GM18868 (cell line): ENCODE measurements around the gene GRM3.
"Not testable (repeated sequence)": the region's sequence is repeated elsewhere in the genome, so short reads cannot be mapped to it uniquely, and the experiment has no call there.

Experiments used
- ATAC-seq: cut with Tn5 transposase; IDR thresholded peaks from one replicate; pipeline ENCODE4 v1.9.1; 2021; ENCODE audit warnings: mild to moderate bottlenecking, moderate library complexity; ENCODE audit not compliant: unreplicated experiment

GRM3 gene

DNA sequence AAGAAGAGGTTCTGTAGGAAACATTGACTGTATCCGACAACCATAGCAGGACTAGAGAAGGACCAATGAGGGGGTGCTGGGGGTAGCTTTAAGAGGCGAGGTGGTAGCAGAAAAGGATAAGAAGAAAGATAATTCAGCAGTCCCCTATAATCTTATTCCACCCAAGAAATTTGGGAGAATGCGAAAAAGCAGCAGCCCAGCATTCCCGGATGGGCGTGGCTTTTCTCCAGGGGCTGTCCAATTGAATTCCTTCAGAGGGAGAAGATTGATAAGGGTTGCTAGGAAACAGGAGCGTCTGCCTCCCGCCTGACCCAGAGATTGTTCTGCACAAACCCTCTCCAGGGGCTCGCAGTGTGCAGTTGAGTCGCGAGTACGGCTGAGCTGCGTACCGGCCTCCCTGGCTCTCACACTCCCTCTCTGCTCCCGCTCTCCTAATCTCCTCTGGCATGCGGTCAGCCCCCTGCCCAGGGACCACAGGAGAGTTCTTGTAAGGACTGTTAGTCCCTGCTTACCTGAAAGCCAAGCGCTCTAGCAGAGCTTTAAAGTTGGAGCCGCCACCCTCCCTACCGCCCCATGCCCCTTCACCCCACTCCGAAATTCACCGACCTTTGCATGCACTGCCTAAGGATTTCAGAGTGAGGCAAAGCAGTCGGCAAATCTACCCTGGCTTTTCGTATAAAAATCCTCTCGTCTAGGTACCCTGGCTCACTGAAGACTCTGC, at the start of gene GRM3:
TSS of gene GRM3 (plus strand) at position 349 of the 721 bp plus-strand sequence. CDS start 121,237 bp downstream, outside the sequence.
- no peak for ATAC-seq

DNA sequence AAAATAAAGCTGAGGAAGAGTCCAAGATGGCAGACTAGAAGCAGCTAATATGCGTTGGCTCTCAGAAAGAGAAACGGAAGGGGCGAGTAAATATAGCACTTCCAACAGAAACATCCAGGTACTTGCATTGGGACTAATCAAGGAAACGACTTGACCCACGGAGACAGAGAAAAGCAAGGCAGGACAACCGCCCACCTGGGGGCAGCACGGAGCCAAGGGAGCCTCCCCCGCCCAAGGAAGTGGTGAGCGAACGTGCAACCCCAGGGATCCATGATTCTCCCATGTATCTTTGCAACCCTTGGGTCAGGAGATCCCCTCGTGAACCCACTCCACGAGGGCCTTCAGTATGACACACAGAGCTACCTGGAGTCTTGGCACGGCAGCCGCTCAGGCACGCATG, 45.4 kb upstream of the GRM3 start:
- peak; percentile 50 for ATAC-seq

DNA sequence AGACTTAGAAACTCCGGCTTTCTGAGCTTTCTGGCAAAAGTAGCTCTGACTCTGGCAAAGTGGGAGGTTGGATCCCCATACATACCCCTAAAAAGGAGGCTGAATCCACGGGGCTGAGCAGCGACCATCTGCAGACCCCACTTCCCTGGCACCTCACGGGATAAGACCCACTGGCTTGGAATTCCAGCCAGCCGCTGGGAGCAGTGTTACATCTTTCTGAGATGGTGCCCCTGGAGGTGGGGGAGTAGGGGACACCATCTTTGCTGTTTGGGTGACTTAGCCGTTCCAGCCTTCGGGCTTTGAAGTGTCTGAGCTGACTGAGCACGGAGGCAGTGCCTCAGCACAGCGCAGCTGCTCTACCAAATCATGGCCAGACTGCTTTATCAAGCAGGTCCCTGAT, 45.0 kb upstream of the GRM3 start:
- ATAC-seq = no peak

DNA sequence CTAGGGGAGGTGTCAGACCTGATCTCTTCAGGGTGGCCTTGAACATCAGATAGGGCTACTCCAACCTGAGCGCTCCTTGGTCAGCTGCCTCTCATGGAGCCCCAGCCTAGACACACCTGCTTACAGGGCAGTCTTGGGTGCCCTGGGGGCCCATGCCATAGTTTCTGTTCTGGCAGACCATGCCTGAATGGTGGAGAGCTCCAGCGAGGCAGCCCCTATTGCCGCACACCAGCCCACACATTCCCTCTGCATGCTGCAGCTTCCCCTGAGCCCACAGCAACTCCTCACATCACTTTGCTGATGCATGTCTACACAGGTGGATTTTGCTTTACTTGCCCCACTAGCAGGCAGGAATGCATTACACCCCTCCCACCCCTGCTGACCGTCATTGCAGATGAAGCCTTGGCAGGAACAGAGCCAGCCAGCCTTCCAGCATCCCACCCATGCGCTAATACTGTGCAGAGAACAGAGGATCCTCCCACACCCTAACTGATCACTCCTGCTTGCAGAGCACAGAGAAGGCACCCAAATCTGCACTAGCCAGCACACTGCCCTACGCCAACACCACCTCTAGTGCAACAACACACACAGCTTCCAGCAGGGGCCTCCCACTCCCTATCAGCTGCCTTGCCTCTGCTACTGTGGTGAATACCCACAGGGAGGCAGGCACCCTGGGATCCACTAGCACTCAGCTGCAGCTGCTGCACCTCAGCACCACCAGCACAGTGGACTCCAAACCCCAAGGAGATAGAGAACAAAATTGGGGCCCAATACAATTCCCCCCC, 43.0 kb upstream of the GRM3 start:
- peak; percentile 52 for ATAC-seq

DNA sequence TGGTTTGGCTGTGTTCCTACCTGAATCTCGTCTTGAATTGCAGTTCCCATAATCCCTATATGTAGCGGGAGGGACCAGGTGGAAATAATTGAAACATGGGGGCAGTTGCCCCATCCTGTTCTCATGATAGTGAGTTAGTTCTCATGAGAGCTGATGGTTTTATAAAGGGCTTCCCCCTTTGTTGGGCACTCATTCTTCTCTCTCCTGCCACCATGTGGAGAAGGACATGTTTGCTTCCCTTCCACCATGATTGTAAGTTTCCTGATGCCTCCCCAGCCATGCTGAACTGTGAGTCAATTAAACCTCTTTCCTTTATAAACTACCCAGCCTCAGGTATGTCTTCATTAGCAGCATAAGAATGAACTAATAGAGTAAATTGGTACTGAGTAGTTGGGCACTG, 28.0 kb upstream of the GRM3 start:
- not testable (repeated sequence) for ATAC-seq

DNA sequence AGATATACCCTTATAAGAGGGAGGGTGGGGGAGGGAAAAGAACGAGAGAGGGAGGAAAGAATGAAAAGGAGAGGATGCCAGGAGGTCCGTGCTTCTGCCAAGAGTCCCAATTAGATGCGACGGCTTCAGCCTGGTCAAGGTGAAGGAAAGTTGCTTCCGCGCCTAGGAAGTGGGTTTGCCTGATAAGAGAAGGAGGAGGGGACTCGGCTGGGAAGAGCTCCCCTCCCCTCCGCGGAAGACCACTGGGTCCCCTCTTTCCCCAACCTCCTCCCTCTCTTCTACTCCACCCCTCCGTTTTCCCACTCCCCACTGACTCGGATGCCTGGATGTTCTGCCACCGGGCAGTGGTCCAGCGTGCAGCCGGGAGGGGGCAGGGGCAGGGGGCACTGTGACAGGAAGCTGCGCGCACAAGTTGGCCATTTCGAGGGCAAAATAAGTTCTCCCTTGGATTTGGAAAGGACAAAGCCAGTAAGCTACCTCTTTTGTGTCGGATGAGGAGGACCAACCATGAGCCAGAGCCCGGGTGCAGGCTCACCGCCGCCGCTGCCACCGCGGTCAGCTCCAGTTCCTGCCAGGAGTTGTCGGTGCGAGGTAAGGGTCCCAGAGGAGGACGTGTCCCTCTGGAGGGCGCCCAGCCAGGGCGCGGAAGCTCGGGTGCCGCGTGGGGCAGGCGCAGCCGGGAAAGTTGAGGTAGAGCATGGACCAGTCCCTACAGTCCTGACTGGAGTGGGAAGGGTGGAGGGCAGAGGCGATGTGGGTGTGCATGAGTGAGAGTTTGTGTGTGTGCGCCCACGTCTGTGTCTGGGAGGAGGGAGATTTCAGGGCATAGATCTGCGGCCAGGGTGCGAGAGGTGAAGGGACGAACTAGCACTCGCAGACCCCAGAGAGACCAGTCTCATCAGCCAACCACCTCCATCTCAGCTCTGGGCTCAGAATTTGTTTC, 844 bp downstream of the GRM3 start:
- no peak for ATAC-seq

DNA sequence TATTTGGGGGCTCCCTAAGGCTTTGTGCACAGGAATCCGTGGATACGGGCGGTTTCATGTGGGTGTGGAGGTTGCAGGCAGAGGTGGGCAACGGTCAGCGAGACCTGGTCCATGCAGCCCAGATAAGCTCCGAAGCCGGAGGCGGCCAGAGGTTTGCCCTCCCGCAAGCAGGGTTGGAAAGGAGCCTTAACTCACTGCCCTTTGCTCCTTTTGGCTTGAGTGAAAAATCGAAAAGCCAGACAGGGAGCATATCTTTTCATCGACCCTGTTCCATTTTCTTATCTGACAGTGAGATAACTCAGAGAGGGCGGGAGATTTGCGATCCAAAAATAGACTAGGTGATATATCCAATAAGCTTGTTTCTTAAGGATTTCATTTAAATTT, 1.5 kb downstream of the GRM3 start:
- ATAC-seq = no peak

DNA sequence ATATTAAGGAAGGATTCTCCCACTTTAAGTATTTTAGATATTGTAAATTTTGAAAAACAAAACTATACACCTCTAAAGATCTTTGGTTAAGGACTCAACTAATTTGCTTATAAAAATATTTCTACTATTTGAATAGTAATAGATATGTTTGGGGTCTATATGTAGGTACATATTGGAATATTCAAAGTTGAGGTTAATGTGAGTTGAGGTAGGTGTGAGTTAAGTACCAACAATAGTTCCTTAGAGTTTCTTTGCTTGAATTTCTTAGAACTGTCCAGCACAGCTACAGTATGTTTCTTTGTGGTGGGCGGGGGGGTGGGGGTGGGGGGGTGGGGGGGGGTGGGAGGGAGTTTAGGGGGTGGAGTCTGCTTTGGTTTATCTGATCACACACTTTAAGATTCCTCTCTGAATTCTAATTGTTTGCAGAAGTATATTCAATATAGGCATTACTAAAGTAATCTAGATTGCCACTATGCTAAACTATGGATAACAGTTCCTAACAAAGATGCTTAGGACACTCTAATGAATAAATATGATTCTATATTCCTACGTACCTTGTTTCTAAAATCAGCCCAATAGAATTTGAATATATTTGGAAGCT, 2.1 kb downstream of the GRM3 start:
- no peak for ATAC-seq

DNA sequence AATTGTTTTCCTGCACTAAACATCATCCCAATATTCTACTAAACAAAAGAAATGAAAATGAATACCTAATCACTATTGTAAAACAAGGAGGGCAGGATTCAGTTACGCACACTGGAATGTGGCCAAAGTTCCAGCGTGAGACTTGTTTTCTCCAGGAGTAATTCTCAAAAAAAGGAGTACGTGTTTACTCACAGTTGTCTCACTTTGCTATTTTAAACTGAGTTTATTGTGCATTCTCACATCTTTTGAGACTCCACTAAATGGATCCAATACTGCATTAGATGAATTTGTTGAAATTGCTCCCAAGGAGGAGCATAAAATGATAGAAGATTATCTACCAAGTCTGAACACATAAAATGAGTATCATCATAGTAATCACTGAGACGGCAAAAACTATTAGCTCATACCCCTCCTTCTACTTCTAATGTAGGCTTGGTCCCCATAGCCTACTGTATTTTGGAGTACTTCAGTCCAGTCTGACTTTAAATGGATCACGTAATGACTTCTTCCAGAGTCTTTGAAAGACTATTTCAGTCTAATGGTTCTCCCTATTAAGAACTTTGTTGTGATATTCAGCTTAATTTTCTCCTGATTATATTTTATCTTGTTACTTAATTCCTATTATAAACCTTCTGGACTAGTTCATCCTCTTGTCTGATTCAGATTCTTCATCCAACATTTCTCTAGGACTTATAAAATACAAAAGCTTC, 3.8 kb downstream of the GRM3 start:
- no peak for ATAC-seq

DNA sequence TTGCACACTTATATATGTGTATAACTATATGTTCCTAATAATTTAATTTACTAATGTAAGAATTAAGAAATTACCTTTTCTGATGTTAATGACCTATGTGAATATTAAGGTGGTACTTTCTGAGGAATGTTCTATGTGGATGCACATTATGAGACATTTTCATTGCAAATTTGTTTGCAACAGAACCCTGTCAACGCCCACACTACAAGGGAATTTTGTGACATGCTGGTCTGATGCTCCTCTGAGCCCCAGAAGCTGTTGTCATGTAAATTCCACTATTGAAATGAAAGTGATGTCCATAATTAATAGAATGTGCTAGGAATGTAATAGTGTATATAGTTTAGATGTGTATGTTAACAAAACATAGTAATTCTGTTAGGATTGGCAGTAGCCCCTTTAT, 4.5 kb downstream of the GRM3 start:
- ATAC-seq = no peak

DNA sequence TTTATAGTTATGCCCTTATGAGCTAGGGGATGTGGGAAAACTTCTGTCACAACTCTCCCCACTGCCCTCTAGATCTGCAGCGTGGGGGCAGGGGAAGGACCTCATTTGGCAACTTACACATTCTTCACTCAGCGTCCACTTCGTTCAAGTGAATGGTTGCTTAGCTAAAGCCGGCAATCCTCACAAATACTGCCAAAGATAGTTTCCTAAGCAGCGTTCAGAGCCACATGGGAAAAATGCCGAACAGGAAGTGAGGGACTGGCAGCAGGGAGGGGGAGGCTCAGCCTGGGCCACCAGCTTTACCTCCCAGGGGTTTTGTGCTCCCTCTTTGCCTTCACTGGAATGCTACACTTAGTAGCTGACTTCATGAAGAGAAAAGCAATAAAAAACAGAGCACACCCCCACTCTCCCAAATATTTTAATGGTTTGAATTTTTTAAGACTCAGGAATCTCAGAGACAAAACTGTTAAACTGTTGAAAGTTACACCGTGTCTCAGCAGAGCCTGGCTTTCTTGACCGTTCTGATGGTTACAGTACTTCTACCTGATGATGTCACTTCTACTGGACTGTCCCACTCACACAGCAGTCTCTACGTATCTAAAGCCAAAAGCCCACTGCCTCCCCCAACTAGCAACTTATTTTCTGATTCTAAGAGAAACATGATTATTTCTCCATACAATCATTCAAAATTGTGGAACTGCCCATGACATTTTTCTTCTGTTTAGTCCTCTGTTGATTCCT, 10.4 kb downstream of the GRM3 start:
- no peak for ATAC-seq

DNA sequence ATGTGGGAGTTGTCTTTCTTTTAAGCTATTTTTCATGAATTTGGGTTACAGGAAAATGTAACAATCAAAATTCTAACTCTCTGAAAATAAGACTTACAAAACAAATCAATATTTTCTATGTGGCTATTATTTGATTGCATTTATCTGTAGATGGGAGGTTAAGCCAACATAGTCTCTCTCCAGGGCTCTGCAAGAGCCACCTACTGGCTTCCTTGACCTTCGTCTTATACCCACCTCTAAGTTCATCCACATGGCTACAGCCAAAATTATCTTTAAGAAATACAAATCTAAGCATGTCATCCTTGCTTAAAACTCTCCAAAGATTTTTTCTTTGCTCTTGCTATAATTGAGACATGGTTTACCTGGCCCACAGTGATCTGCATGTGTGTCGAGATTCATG, 14.2 kb downstream of the GRM3 start:
- no peak for ATAC-seq

DNA sequence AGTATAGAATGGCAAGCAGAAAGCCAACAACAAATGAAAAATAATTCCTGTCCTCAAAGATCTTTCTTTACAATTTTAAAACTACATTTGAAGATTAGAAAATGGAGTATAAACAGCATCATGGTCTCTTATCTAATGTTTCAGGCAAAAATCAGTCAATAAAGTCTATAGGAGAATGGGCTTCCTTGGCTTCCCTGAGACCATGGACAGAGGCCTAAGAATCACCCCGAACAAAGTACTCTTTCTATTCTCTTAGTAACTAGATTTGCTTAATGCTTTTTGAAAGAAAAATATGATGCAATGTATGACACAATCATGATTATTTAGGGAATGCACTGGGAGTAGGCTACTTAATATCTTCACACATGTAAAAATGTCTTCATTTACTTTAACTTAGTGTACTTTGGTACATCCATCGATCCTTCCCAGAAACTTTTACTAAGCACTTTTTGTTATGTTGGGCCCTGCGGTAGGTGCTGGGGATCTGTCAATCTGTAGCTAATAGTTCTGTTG, 17.3 kb downstream of the GRM3 start:
- ATAC-seq = no peak

DNA sequence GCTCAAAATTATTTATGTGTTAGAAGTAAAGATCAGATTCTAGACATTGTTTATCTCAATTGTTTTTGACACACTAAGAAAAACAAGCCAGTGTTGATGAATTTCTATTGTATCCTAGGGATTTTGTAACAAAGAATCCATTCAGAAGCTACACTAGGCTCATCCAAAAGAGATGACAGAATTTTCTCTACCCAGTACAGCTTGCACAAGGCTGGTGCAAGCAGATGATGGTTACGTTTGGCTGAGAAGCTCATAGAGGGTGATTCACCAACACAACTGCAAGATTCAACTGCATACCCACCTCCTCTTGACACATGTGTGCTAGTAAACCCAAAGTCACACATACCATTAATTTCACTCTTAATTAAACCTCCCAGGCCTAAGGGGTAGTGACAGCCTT, 20.8 kb downstream of the GRM3 start:
- no peak for ATAC-seq

DNA sequence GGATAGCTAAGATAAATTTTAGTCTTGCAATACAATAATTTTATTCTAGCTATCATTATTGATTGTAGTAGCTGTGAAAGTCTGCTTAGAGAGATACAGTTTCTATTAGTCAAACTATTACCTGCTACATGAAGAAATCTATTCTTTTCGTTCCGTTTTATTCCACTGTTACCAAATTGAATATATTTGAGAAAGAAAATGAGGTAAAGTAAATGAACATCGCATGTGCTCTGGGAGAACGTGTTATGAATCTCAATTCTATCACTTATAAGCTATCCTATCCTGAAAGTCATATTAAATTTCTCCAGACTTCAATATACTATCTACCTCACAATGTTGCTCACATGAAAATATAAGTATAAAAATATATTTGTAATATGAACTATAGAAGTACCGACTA, 21.3 kb downstream of the GRM3 start:
- ATAC-seq = no peak

DNA sequence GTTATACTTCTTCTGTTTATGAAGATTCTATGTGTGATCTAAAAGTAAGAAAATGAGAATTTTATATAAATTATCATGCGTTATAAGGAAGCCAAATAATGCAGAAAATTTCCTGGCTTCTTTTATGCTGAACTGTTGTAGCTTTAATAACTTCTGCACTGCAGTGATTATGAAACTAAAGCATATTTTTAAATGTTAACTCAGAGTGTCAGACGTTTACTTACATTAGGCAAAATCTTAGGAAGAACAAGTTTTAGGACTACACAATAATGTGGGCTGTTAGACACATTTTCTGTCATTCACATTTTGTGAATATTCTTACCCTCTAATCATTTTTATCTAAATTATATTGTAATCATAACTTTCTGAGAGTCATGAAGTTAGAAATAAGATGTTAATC, 22.0 kb downstream of the GRM3 start:
- ATAC-seq = no peak

DNA sequence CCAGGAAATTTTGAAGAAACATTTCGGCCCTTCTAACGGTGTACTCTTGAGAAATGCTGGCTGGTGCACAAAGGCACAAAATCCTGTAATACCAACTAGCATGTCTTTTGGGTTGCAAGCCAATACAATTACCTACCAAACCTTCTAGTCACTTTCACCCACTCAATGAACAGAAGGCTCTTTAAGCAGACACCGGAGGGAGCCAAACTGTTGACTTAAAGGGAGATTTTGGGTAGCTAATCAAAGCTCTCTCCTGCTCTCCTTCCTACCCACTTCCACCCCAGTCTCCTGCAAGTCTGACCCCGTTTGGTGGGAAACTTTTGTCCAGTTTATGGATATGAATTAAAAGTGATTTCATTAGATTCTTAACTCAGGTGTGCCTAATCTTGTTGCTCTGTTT, 24.0 kb downstream of the GRM3 start:
- peak; percentile 72 for ATAC-seq

DNA sequence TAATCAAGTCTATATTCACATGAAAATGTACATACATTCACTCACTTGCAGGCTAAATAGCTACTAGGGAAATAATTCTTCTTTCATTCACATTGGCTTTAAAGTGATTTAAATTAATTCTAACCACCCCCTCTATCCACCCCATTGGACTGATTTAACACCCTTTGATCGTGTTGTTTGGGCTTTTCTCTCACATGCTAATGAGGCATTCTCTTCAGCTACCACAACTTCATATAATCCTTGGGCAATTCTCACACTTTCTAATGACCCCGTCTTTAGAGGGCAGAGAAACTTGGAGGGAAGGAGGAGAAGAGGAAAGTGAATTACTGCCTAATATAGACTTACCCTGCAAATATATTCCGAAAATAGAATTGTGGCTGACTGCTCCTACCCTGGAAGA, 24.6 kb downstream of the GRM3 start:
- no peak for ATAC-seq

DNA sequence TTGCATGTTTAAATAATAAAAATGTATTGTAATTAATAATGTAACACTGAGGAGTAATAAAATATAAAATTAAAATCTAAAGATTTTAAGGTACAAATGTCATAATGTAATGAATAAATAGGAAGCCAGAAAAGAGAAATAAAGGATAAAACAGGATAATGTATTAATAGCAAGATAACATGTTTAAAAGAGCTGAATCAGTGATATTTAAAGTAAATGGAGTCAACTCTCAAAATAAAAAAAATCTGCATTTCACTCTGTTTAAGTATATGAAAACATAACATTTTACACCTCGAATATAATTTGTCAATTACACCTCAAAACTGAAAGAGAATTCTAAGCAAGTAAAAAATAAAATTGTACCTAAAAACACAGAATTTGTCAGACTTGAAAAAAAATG, 44.1 kb downstream of the GRM3 start:
- ATAC-seq = no peak
